GM18526 (cell line): ENCODE measurements around the gene CCDC92.

Experiments
- POLR2A ChIP-seq: IDR thresholded peaks from 3 replicates; pipeline ENCODE4 v1.6.1; 2011; ENCODE audit not compliant: insufficient read length; ENCODE audit errors: extremely low read depth

CCDC92 gene

GRCh38 chr12:123952037-123952436, 20.6 kb downstream of the CCDC92 start:
- TF ChIP-seq POLR2A = no peak

GRCh38 chr12:123951467-123951866, 21.2 kb downstream of the CCDC92 start:
- TF ChIP-seq POLR2A = no peak

- no peak for TF ChIP-seq POLR2A
Observed at GRCh38 chr12:123950476-123951349, 21.9 kb downstream of the CCDC92 start.

GRCh38 chr12:123949770-123950165, 22.9 kb downstream of the CCDC92 start:
- TF ChIP-seq POLR2A = no peak

- no peak for TF ChIP-seq POLR2A
Observed at GRCh38 chr12:123948796-123949769, 23.5 kb downstream of the CCDC92 start.

- TF ChIP-seq POLR2A = no peak
Observed at GRCh38 chr12:123948401-123948795, 24.2 kb downstream of the CCDC92 start.

GRCh38 chr12:123946152-123946515, 26.5 kb downstream of the CCDC92 start:
- no peak for TF ChIP-seq POLR2A

- TF ChIP-seq POLR2A = no peak
Observed at GRCh38 chr12:123945287-123946151, 27.1 kb downstream of the CCDC92 start.

GRCh38 chr12:123944696-123945095, 27.9 kb downstream of the CCDC92 start:
- no peak for TF ChIP-seq POLR2A

- no peak for TF ChIP-seq POLR2A
Observed at GRCh38 chr12:123943816-123944215, 28.8 kb downstream of the CCDC92 start.

GRCh38 chr12:123942911-123943648, 29.6 kb downstream of the CCDC92 start:
- no peak for TF ChIP-seq POLR2A

- TF ChIP-seq POLR2A = no peak
Observed at GRCh38 chr12:123942238-123942653, 30.4 kb downstream of the CCDC92 start.

- no peak for TF ChIP-seq POLR2A
Observed at GRCh38 chr12:123941624-123942237, 30.9 kb downstream of the CCDC92 start.

GRCh38 chr12:123941000-123941399, 31.6 kb downstream of the CCDC92 start:
- no peak for TF ChIP-seq POLR2A
